Spinal cord (tissue), 10 donors: Measurements from ENCODE around the gene SASH1. TPM values are rescaled to one million over a fixed set of nuclear protein-coding genes. Genes with fewer than 3 reads are reported as not detected.

ENCODE experiments used
- DNase-seq, 6 donors: peaks; one replicate each; pipeline versions ENCODE4 v3.0.0 to v3.0.0-alpha.2; 2013 to 2015; ENCODE audit warnings: low spot score in 6 of 6, low read depth in 4 of 6
- H3K27ac ChIP-seq: one replicate; pipeline ENCODE4 v1.5.1; 2013; ENCODE audit warnings: low read depth, low read length, control low read depth
- H3K27me3 ChIP-seq: one replicate; pipeline ENCODE4 v1.6.1; 2013; ENCODE audit warnings: low read length; ENCODE audit not compliant: control insufficient read depth, insufficient read depth
- H3K36me3 ChIP-seq: one replicate; pipeline ENCODE4 v1.6.1; 2013; ENCODE audit warnings: low read length; ENCODE audit not compliant: control insufficient read depth, insufficient read depth
- H3K4me1 ChIP-seq: one replicate; pipeline ENCODE4 v1.6.1; 2013; ENCODE audit warnings: low read length; ENCODE audit not compliant: control insufficient read depth, insufficient read depth
- H3K4me3 ChIP-seq: one replicate; pipeline ENCODE4 v1.5.1; 2013; ENCODE audit warnings: low read depth, low read length, control low read depth
- H3K9me3 ChIP-seq: one replicate; pipeline ENCODE4 v1.6.1; 2013; ENCODE audit warnings: low read length; ENCODE audit not compliant: control insufficient read depth, insufficient read depth
- WGBS: methylation state at CpG from one replicate; pipeline ENCODE4 v1.1.5; 2013; ENCODE audit warnings: missing lambda C conversion rate; ENCODE audit not compliant: insufficient coverage; 5-methylcytosine and 5-hydroxymethylcytosine counted together
- polyA plus RNA-seq, 2 donors: library from polyadenylated mRNA; unstranded; fragments of 120-200 nt; gene quantifications; one replicate each; pipeline ENCODE4 v1.2.1, GENCODE V29; 2013; ENCODE audit not compliant: insufficient read length in 2 of 2
- total RNA-seq, 2 donors: library from RNA; depleted of rRNA in 1 of 2; stranded (reverse); fragments of 120-200 nt in 1 of 2; fragments of >200 nt in 1 of 2; gene quantifications; one replicate each; pipeline versions ENCODE4 v1.2.3 to v1.2.4, GENCODE V29; 2013 to 2014
- donor health status: healthy.

SASH1 gene
- total and polyA plus RNA-seq, 4 donors, result 51.0 to 77.3 (median 59.4) TPM

DNA sequence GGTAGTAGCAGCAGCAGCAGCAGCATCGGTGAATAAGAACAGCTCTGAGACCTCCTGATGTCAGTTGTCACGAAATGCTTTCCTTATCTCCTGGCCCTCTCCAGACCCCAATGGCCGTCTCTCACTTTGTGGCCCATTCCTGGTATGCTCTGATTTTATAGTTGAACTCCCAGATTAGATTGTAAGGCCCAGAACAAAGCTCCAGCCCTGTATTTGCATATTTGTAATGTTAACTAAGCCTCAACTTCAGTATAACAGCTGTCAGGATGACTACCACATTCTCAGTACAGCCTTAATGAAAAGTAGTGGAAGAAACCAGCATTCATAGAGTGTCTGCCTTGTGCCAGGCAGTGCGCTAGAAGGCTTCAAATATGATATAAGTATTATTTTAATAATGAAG lies 180.9 kb downstream of the SASH1 start:
- peaks cover 29% of the 10 kb centered on the region for H3K4me1 ChIP-seq
- peaks cover 17% of the 10 kb centered on the region for H3K36me3 ChIP-seq
- 29% methylated on average over 2 of the region's 4 CpGs for WGBS
- H3K27me3 ChIP-seq, result no peaks in the 10 kb centered on the region
- DNase-seq, result no peak
- no peak overlapping the region for H3K4me3 ChIP-seq
- H3K27ac ChIP-seq, result no peak overlapping the region
- no peaks in the 10 kb centered on the region for H3K9me3 ChIP-seq

DNA sequence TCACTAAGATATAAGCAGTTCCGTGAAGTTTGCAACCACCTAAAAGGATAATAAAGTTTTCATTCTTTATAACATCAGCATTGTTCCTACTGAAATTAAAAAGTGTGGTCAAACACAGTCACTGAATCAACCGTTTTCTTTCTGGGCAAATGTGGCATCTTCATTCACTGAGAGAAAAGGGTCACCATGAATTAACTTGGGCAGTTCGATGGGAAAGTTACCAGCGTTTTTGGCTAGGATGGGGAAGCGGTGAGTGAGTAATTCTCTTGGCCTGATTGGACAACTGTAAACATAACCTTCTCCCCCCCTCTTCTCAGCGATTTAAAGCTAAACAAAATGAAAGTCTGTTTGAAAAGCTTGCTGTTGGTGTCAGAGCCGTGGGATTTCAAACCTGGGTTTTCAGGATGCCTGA lies 181.8 kb downstream of the SASH1 start:
- Histone ChIP-seq H3K4me1 (peaks cover 28% of the 10 kb centered on the region), H3K27me3 (no peaks in the 10 kb centered on the region), H3K9me3 (no peaks in the 10 kb centered on the region), H3K4me3 (no peak overlapping the region), H3K36me3 (peaks cover 13% of the 10 kb centered on the region), H3K27ac (peak overlapping the region; percentile 78)
- no CpG with 5 or more reads among the region's 7 CpGs for WGBS
- DNase-seq, result peak in 2 of 6 donors; percentile 49 to 54

DNA sequence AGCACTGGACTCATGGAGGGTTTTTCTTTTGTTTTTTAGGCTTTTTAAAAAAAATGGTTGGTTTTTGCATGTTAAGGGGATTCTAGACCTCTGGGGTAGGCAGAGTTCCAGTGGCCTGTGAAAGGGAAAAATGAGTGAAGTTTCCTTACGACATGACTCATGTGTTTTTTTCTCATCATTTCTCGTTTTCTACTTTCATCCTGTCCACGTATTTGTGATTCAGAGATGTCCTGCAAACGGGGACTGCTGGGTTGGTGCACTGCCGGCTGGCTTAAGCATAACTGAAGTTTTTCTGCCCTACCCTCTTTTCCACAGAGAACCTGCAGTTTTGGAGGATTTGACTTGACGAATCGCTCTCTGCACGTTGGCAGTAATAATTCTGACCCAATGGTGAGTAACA lies 182.3 kb downstream of the SASH1 start:
- H3K4me1 ChIP-seq, result peaks cover 23% of the 10 kb centered on the region
- peaks cover 8% of the 10 kb centered on the region for H3K36me3 ChIP-seq
- no peak overlapping the region for H3K4me3 ChIP-seq
- no peaks in the 10 kb centered on the region for H3K9me3 ChIP-seq
- DNase-seq, result no peak
- 77% methylated on average over 6 of the region's 8 CpGs for WGBS
- peak overlapping the region; percentile 78 for H3K27ac ChIP-seq
- H3K27me3 ChIP-seq, result no peaks in the 10 kb centered on the region

- no peaks in the 10 kb centered on the region for H3K27me3 ChIP-seq
- H3K36me3 ChIP-seq, result peaks cover 3% of the 10 kb centered on the region
- H3K4me1 ChIP-seq, result peaks cover 19% of the 10 kb centered on the region
- 66% methylated on average over 4 of the region's 4 CpGs for WGBS
- H3K27ac ChIP-seq, result peak overlapping the region; percentile 78
- no peak overlapping the region for H3K4me3 ChIP-seq
- H3K9me3 ChIP-seq, result no peaks in the 10 kb centered on the region
- no peak for DNase-seq
These were observed 182.8 kb downstream of the SASH1 start for GRCh38 chr6:148525453-148525852.

DNA sequence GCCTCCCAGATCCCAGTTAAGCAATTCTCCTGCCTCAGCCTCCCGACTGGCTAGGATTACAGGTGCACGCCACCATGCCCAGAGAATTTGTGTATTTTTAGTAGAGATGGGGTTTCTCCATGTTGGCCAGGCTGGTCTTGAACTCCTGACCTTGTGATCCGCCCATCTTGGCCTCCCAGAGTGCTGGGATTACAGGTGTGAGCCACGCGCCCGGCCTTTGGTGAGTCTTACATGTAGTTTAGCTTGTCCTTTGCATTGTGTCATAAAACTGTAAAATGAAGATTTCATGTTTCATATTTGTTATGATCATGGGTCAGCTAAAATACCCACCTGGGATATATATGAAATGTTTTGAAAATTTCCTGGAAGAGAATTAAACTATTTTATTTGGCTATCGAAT lies 183.5 kb downstream of the SASH1 start:
- Histone ChIP-seq H3K4me1 (peaks cover 17% of the 10 kb centered on the region), H3K36me3 (peaks cover 3% of the 10 kb centered on the region)

DNA sequence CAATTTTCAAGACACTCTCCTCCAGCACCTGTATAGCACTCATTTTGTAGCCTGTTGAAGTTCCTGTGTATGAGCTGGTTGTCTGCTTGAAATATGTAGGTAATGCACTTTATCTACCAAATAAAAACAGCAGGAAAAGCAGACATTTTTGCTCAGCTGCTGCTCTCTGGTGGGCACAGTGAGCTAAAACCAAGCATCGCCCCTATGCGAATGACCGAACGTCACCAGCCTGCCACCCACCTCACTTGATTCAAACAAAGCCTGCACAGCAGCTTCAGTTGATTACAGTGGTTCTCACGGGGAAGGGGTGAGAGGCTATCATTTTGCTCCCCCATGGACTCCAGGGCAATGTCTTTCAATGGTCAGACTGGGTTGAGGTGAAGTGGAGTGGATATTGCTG lies 185.7 kb downstream of the SASH1 start:
- H3K9me3 ChIP-seq, result no peaks in the 10 kb centered on the region
- H3K4me1 ChIP-seq, result peaks cover 17% of the 10 kb centered on the region
- no peaks in the 10 kb centered on the region for H3K27me3 ChIP-seq
- WGBS, result no CpG with 5 or more reads among the region's 5 CpGs
- peak overlapping the region; percentile 22 for H3K27ac ChIP-seq
- peak in 2 of 6 donors; percentile 66 to 85 for DNase-seq
- peaks cover 23% of the 10 kb centered on the region for H3K36me3 ChIP-seq
- H3K4me3 ChIP-seq, result no peak overlapping the region

More for the DNA sequence above, 183.5 kb downstream of the SASH1 start:
- Histone ChIP-seq H3K27ac (peak overlapping the region; percentile 78), H3K27me3 (no peaks in the 10 kb centered on the region), H3K4me3 (no peak overlapping the region), H3K9me3 (no peaks in the 10 kb centered on the region)
- no peak for DNase-seq
- WGBS, result 100% methylated on average over 3 of the region's 7 CpGs

DNA sequence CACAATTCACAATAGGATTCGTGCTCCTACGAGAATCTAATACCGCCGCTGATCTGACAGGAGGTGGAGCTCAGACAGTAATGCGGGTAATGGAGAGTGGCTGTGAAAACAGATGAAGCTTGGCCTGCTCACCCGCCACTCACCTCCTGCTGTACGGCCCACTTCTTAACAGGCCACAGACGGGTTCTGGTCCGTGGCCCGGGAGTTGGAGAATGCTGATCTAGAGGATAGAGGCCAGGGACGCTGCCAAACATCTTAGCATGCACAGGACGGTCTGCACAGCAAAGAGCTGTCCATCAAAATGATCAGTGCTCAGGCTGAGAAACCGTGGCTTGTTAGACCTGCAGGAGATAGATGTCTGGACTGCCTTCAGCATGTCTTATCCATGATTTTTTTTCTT lies 186.4 kb downstream of the SASH1 start:
- DNase-seq, result no peak
- peaks cover 21% of the 10 kb centered on the region for H3K4me1 ChIP-seq
- peaks cover 30% of the 10 kb centered on the region for H3K36me3 ChIP-seq
- peak overlapping the region; percentile 26 for H3K27ac ChIP-seq
- H3K4me3 ChIP-seq, result no peak overlapping the region
- H3K27me3 ChIP-seq, result no peaks in the 10 kb centered on the region
- no peaks in the 10 kb centered on the region for H3K9me3 ChIP-seq
- WGBS, result 64% methylated on average over 12 of the region's 13 CpGs

DNA sequence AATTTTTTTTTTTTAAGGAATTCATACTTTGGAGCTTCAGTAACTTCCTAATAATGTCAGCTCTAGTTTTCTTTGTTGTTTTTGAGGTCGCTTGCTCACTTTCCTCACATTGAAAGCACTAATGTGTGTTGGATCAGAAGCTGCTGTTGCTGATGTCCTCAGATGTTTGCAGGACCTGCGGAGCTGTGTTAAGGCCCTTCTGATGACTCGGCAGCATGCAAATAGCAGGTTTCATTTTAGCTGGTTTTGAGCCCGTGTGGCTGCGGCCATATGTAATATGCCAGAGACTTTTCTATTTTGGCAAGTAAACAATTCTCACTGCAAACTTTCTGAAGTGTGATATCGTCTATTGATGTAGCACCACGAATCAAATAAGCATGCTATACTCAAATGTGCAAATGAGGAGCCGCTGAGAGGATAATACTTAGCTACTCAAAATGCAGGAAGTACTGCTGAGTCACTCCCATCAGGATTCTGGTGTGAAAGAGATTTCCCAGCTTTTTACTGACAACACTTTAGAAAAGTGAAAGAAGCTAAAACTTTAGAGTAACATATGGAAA lies 187.8 kb downstream of the SASH1 start:
- Histone ChIP-seq H3K4me1 (peaks cover 28% of the 10 kb centered on the region), H3K27ac (peak overlapping the region; percentile 57), H3K27me3 (no peaks in the 10 kb centered on the region), H3K4me3 (no peak overlapping the region), H3K9me3 (no peaks in the 10 kb centered on the region), H3K36me3 (peaks cover 31% of the 10 kb centered on the region)
- WGBS, result 53% methylated on average over 4 of the region's 8 CpGs
- DNase-seq, result peak in 2 of 6 donors; percentile 51 to 61

GRCh38 chr6:148530976-148531375 lies 188.3 kb downstream of the SASH1 start:
- 96% methylated on average over 4 of the region's 4 CpGs for WGBS
- no peak overlapping the region for H3K4me3 ChIP-seq
- H3K36me3 ChIP-seq, result peaks cover 30% of the 10 kb centered on the region
- H3K27me3 ChIP-seq, result no peaks in the 10 kb centered on the region
- DNase-seq, result no peak
- H3K27ac ChIP-seq, result peak overlapping the region; percentile 57
- peaks cover 27% of the 10 kb centered on the region for H3K4me1 ChIP-seq
- H3K9me3 ChIP-seq, result no peaks in the 10 kb centered on the region

DNA sequence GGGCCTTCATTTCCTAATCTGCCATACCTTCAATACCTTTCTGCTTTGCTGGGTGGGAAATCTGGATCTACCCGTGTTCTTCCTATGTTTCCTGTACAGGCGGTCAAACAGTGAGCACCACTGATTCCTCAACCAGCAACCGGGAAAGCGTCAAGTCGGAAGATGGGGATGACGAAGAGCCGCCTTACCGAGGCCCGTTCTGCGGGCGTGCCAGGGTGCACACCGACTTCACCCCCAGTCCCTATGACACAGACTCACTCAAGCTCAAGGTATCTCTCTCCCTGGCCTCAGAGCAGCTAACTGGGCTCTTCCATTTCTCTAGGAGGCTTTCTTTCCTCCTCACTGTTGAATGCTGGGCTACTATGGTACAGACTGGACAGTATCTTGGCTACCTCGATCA lies 190.1 kb downstream of the SASH1 start:
- peaks cover 30% of the 10 kb centered on the region for H3K4me1 ChIP-seq
- no peak overlapping the region for H3K4me3 ChIP-seq
- H3K27ac ChIP-seq, result no peak overlapping the region
- no peak for DNase-seq
- no peaks in the 10 kb centered on the region for H3K9me3 ChIP-seq
- no peaks in the 10 kb centered on the region for H3K27me3 ChIP-seq
- 95% methylated on average over 11 of the region's 13 CpGs for WGBS
- H3K36me3 ChIP-seq, result peaks cover 33% of the 10 kb centered on the region
